ENCODE data around the gene ADCY3. TPM values are rescaled to one million over a fixed set of nuclear protein-coding genes. Genes with fewer than 3 reads are reported as not detected.

Gene ADCY3
- polyA plus RNA-seq, 1 donor (not counting 4 experiments of a cell fraction or from before 2014, with no cell fraction given) = 33.2 TPM

DNA sequence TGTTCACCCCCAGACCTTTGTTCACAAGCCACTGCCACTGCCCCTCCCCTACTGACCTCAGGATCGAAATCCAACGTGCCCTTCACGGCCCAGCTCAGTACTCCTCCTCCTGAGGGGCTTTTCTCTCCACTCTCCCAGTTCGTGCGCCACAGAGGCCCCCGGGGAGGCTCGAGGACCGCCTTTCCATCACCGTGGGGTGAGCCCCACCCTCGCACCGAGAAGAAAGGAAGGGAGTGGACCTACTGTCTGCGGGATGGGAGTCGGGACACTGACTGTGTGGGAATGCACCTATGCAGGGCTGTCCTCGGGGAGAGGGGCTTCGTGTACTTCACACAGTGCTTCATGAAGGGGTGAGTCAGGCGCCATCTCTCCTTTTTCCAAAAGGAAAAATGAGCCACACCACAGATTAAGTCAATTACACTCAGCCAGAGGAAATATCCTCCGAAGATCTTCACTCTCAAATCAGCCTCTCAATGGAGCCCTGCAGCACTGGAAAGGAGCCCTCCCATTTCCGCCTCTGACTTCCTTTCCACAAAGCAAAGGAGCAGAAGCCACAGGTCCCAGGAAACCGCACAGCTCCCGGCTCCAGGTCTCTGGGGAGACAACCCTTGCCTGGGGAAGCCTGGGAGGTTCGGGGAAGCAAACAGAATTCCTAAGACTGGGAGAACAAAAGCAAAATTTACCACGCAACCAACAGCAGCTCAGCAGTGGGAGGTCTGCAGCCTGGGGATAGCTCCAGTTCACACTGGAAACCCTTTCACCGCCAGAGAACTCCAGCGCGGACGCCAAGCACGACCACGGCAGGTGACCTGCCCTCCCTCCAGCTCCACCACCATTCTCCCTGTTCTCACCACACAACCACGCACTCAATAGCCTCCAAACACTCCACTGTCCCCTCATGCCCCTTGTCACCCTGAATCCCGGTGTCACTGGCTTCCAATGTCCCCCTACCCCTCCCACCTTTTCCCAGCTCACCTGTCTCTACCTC lies 21.6 kb downstream of the ADCY3 start:
- Histone ChIP-seq H3K27me3 (ENCODE audit: control insufficient read depth, extremely low read depth, insufficient read depth, low read length) (no peaks in the 10 kb centered on the region), H3K9me3 (ENCODE audit: control insufficient read depth, low read depth, low read length) (peaks cover 5% of the 10 kb centered on the region), H3K4me1 (ENCODE audit: control insufficient read depth, extremely low read depth, insufficient read depth, low read length) (no peaks in the 10 kb centered on the region), H3K9me1 (ENCODE audit: control insufficient read depth, extremely low read depth, insufficient read depth, low read length) (no peaks in the 10 kb centered on the region), H3K9ac (ENCODE audit: control insufficient read depth, extremely low read depth, insufficient read depth, low read length) (no peak overlapping the region), H3K79me2 (ENCODE audit: control insufficient read depth, insufficient read depth, low read length) (no peaks in the 10 kb centered on the region), H3K4me2 (ENCODE audit: control insufficient read depth, extremely low read depth, insufficient read depth, low read depth, low read length) (no peak overlapping the region), H3K36me3 (ENCODE audit: control insufficient read depth in 2 of 2, extremely low read depth in 1 of 2, insufficient read depth in 2 of 2, low read length in 2 of 2) (peaks cover 0 to 8% of the 10 kb centered on the region in 2 experiments), H3K4me3 (ENCODE audit: control insufficient read depth in 2 of 3, extremely low read depth in 1 of 3, insufficient read depth in 2 of 3, low read depth in 1 of 3, low read length in 3 of 3) (no peak overlapping the region), H4K20me1 (ENCODE audit: control insufficient read depth, extremely low read depth, insufficient read depth, low read length) (no peaks in the 10 kb centered on the region), H2AFZ (ENCODE audit: control insufficient read depth, low read length) (no peak overlapping the region), H3K27ac (ENCODE audit: control insufficient read depth, insufficient read depth, low read length) (no peak overlapping the region)
- dilution Hi-C loops (cut with MboI; ENCODE audit: extremely low pct_ligation_motif_present, low sequenced_read_pairs) = no loop called here
- DNase-seq (ENCODE audit: low read depth, low spot score) = no peak
- no peak for TF ChIP-seq EZH2 (IDR thresholded peaks at IDR 0.05; ENCODE audit: low read length)
- TF ChIP-seq, protein P1, sequence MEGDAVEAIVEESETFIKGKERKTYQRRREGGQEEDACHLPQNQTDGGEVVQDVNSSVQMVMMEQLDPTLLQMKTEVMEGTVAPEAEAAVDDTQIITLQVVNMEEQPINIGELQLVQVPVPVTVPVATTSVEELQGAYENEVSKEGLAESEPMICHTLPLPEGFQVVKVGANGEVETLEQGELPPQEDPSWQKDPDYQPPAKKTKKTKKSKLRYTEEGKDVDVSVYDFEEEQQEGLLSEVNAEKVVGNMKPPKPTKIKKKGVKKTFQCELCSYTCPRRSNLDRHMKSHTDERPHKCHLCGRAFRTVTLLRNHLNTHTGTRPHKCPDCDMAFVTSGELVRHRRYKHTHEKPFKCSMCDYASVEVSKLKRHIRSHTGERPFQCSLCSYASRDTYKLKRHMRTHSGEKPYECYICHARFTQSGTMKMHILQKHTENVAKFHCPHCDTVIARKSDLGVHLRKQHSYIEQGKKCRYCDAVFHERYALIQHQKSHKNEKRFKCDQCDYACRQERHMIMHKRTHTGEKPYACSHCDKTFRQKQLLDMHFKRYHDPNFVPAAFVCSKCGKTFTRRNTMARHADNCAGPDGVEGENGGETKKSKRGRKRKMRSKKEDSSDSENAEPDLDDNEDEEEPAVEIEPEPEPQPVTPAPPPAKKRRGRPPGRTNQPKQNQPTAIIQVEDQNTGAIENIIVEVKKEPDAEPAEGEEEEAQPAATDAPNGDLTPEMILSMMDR (optimal IDR thresholded peaks at IDR 0.05 in 1 of 3, IDR thresholded peaks at IDR 0.05 in 1 of 3, conservative IDR thresholded peaks at IDR 0.05 in 1 of 3; ENCODE audit: extremely low read depth in 1 of 3, insufficient read depth in 2 of 3, low read length in 3 of 3) = no peak
- no peak for FAIRE-seq

DNA sequence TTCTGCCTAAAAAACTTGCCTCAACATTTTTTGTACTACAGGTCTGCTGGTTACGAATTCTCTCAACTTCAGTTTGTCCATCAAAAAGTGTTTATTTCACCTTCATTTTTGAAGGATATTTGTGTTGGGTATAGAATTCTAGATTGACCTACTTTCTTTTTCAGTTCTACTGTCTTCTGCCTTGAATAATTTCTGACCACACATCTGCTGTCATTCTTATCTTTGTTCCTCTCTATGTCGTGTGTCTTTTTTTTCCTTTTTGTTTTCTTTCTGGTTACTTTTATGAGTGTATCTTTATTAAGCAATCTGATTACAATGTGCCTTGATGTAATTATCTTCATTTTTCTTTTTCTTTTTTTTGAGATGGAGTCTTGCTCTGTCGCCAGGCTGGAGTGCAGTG lies 25.3 kb downstream of the ADCY3 start:
- DNase-seq (ENCODE audit: low read depth, low spot score) = no peak
- Histone ChIP-seq H3K27me3 (ENCODE audit: control insufficient read depth, extremely low read depth, insufficient read depth, low read length) (no peaks in the 10 kb centered on the region), H3K79me2 (ENCODE audit: control insufficient read depth, insufficient read depth, low read length) (no peaks in the 10 kb centered on the region), H3K4me2 (ENCODE audit: control insufficient read depth, extremely low read depth, insufficient read depth, low read depth, low read length) (no peak overlapping the region), H3K9ac (ENCODE audit: control insufficient read depth, extremely low read depth, insufficient read depth, low read length) (no peak overlapping the region), H3K4me3 (ENCODE audit: control insufficient read depth in 2 of 3, extremely low read depth in 1 of 3, insufficient read depth in 2 of 3, low read depth in 1 of 3, low read length in 3 of 3) (no peak overlapping the region), H3K9me1 (ENCODE audit: control insufficient read depth, extremely low read depth, insufficient read depth, low read length) (no peaks in the 10 kb centered on the region), H3K36me3 (ENCODE audit: control insufficient read depth in 2 of 2, extremely low read depth in 1 of 2, insufficient read depth in 2 of 2, low read length in 2 of 2) (peaks cover 0 to 5% of the 10 kb centered on the region in 2 experiments), H4K20me1 (ENCODE audit: control insufficient read depth, extremely low read depth, insufficient read depth, low read length) (no peaks in the 10 kb centered on the region), H3K27ac (ENCODE audit: control insufficient read depth, insufficient read depth, low read length) (no peak overlapping the region), H3K4me1 (ENCODE audit: control insufficient read depth, extremely low read depth, insufficient read depth, low read length) (no peaks in the 10 kb centered on the region), H3K9me3 (ENCODE audit: control insufficient read depth, low read depth, low read length) (peaks cover 5% of the 10 kb centered on the region), H2AFZ (ENCODE audit: control insufficient read depth, low read length) (no peak overlapping the region)
- dilution Hi-C loops (cut with MboI; ENCODE audit: extremely low pct_ligation_motif_present, low sequenced_read_pairs) = no loop called here
- TF ChIP-seq, protein P1 (optimal IDR thresholded peaks at IDR 0.05 in 1 of 3, IDR thresholded peaks at IDR 0.05 in 1 of 3, conservative IDR thresholded peaks at IDR 0.05 in 1 of 3; ENCODE audit: extremely low read depth in 1 of 3, insufficient read depth in 2 of 3, low read length in 3 of 3) = no peak
- no peak for TF ChIP-seq EZH2 (IDR thresholded peaks at IDR 0.05; ENCODE audit: low read length)
- FAIRE-seq = no peak

All from keratinocyte (primary cell).